ENCODE results near the gene CEP43.

CEP43 gene

GRCh38 chr6:166987448-166987847 lies 11.7 kb upstream of the CEP43 start:
- no peak overlapping the region for H3K4me3 ChIP-seq (ENCODE audit: low read length)
- no peak for DNase-seq (ENCODE audit: low read depth)
- TF ChIP-seq CTCF (conservative IDR thresholded peaks at IDR 0.05; ENCODE audit: low read length): no peak

GRCh38 chr6:166987930-166988329 lies 11.3 kb upstream of the CEP43 start:
- no peak for TF ChIP-seq CTCF (conservative IDR thresholded peaks at IDR 0.05; ENCODE audit: low read length)
- no peak for DNase-seq (ENCODE audit: low read depth)
- no peak overlapping the region for H3K4me3 ChIP-seq (ENCODE audit: low read length)

- DNase-seq (ENCODE audit: low read depth): no peak
- H3K4me3 ChIP-seq (ENCODE audit: low read length): no peak overlapping the region
- TF ChIP-seq CTCF (conservative IDR thresholded peaks at IDR 0.05; ENCODE audit: low read length): no peak
Observed at GRCh38 chr6:166988674-166989201, 10.5 kb upstream of the CEP43 start.

GRCh38 chr6:166989427-166990032 lies 9.7 kb upstream of the CEP43 start:
- peak; percentile 66 for TF ChIP-seq CTCF (conservative IDR thresholded peaks at IDR 0.05; ENCODE audit: low read length)
- peak; percentile 47 for DNase-seq (ENCODE audit: low read depth)
- no peak overlapping the region for H3K4me3 ChIP-seq (ENCODE audit: low read length)

DNA sequence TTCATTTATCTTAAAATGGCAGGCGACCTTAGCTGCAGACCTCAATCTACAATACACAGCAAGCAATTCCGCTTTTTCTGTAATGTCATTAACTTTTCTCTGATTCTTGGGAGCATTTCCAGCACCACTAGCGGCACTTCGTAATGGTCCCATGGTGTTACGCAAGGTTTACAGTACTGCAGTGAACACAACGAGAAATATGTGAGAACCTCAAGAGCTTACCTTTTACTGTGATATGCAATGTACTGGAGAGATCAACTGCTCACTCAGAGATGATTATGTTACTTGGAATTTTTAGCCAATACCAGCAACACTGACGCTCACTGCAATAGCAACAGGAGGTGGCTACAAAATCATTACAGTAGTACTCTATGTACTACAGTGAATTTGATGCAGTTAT lies 2.8 kb upstream of the CEP43 start:
- peak; percentile 21 for DNase-seq (ENCODE audit: low read depth)
- H3K4me3 ChIP-seq (ENCODE audit: low read length): no peak overlapping the region
- no peak for TF ChIP-seq CTCF (conservative IDR thresholded peaks at IDR 0.05; ENCODE audit: low read length)

DNA sequence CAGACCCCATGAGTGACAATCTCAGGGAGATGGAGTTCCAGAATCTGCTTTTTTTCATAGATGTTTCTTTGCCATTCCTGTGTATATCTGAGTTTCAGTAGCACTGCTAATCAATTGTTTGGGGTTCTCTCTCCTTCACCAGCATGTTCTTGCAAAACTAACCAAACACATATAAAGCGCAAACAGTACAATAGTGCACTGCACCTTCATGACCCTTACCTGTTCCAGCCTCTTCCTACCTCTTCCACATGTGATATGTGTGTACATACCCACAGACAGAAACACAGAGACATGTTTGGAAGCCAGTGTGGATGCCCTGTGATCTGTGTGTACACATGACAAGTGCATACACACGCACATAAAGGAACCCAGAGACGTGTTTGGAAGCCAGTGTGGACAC lies 1.8 kb upstream of the CEP43 start:
- H3K4me3 ChIP-seq (ENCODE audit: low read length): peak overlapping the region; percentile 85
- no peak for TF ChIP-seq CTCF (conservative IDR thresholded peaks at IDR 0.05; ENCODE audit: low read length)
- no peak for DNase-seq (ENCODE audit: low read depth)

DNA sequence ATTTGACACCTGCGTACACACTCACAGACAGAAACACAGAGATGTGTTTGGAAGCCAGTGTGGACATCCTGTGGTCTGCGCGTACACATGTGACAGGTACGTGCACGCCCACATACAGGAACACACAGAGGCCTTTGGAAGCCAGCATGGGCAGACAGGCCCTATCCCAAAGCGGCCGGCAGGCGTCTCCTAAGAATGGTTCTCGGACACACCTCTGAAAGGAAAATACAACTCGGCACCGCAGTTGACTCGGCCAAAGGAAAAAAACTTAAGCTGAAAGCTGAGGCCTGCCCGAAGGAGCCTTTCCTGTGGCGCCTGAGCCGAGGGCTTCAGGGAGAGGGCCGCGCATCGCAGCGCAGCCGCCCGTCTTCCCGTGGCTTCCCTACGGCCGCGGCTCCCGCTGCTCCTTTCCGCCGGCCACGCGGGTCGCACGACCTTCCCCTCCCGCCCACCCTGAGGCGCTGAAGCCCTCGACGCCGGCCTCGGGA lies 1.4 kb upstream of the CEP43 start:
- peak; percentile 61 for TF ChIP-seq CTCF (conservative IDR thresholded peaks at IDR 0.05; ENCODE audit: low read length)
- DNase-seq (ENCODE audit: low read depth): peak; percentile 62
- peak overlapping the region; percentile 85 for H3K4me3 ChIP-seq (ENCODE audit: low read length)

Measured in AG10803 (cell line).